GM21825 (cell line): ENCODE data around the gene BCAS3.

Source experiments
- ATAC-seq: cut with Tn5 transposase; IDR thresholded peaks from one replicate; pipeline ENCODE4 v1.9.1; 2021; ENCODE audit warnings: mild to moderate bottlenecking, moderate library complexity; ENCODE audit not compliant: unreplicated experiment

Gene BCAS3

DNA sequence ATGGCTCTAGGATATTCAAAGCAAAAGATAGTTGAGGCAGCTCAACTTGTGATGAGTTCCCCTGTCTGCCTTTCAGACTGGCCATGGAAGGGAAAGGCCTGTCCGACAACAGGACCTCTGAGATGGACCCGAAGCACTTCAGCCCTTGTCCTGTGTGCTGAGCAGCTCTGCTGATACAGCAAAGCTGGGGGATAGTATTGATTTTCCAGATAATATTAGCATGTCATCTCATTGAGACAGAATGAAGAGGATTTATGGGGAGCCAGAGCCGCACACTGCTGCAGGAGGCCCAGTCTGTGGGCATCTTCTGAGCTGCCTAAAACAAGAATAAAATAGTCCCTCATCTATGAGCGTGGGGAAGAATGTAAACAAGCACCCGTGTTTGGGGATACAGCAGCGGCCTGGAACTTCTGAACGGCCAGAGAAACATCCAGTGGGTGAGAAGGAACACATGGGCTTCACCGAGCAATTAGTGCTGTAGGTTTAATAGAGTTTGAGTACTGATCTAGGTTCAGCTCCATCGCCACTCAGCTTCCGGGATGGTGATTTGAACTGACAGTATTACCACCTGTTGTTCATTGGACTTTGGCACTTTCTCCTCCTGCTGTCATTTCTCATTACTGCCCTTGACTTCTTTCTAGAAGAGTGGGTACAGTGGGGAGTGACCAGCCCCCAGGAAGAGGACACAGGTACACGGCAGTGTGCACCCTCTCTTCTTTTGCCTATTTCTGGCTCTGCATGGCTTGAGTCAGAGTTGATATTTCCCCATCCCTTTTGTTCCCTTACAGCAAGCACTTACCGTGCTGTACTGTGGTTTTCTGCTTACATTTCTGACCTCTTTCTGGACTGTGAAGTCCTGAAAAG lies 625.5 kb downstream of the BCAS3 start:
- ATAC-seq = no peak

DNA sequence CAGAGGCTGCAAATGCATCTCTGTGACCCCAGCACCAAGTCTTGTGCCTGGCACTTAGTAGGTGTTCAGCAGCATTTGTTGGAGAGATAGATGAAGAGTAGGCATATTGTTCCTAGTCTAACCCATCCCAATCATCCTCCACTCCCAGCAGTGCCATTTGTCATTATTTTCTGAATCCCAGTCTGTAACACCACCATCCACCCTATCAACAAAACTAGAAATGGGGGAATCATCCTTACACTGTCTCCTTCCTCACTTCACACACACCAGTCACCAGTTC lies 626.1 kb downstream of the BCAS3 start:
- ATAC-seq = no peak

DNA sequence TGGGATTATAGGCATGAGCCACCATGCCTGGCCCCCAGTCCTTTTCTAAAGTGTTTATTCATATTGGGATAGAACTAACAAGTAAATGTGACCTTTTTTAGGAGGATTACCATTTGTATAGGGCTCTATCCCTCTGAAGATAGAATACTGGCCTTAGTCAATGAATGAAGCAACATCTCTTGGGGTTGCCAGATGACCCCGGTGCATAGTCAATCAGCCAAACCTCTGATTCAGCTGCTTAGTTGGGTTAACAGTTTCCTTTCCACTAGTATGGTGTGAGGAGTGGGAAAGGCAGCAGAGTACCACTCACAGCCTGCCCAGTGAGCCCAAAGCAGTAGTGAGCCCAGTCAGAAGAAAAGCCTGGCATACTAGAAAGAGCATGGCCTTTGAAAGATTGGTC lies 627.4 kb downstream of the BCAS3 start:
- no peak for ATAC-seq

DNA sequence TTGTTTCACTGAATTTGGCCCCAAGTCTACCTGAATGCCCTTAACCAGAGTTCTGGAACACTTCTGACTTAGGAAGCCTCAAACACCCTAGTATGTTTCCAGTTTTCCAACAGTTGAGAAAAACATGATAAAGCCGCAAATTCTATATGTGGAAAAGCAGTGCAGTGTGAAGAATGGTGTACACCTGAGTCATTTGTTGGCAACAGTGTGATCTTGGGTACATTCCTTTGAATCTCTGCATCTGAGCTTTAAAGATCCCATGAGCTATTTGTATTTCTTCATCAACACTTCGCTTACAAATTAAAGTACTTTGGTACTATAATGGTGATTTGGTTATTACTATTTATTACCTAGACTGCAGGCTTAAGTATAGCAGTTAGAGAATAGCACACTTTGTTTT lies 628.4 kb downstream of the BCAS3 start:
- no peak for ATAC-seq

DNA sequence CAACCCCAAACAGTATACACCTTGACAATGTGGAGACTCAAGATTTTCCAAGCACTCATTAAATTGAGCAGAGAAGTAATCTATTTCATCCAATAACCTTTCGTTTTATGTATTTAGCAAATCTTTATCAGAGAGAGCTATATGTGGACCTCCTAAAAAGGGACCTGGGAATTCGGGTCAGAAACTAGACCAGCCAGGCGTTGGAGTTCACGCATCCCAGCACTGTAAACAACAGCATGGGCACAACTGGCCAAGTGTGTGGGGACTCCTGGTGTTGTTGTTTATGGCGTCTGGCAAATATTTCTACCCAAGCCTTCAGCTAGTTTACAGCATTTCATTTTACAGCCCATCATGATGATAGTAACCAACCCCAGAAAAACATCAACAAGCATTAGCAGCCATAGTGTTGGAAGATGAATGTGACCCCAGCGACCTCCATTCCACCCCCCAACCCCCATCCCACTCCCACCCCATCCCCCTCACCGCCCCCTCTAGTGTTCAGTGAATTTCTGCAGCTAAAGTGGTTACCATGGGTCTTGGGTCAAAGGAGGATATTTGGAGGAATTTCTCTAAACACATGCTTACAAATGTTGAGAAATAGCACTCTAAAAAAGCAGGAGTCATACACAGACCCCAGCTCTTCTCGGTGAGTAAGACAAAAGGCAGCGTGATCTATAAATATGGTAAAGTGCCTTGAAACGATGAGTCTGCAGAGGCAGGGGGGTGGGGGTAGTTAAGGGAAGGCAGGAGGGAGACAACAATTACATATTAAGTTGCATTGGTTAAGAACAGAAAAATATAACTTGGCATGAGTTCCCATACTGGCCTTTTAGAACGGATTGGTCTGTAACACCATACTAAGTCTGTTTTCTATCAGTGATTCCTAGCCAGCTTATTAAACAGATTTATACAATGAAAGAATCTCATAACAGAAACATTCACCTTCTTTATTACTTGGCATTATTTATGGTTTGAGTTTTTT lies 630.5 kb downstream of the BCAS3 start:
- no peak for ATAC-seq

DNA sequence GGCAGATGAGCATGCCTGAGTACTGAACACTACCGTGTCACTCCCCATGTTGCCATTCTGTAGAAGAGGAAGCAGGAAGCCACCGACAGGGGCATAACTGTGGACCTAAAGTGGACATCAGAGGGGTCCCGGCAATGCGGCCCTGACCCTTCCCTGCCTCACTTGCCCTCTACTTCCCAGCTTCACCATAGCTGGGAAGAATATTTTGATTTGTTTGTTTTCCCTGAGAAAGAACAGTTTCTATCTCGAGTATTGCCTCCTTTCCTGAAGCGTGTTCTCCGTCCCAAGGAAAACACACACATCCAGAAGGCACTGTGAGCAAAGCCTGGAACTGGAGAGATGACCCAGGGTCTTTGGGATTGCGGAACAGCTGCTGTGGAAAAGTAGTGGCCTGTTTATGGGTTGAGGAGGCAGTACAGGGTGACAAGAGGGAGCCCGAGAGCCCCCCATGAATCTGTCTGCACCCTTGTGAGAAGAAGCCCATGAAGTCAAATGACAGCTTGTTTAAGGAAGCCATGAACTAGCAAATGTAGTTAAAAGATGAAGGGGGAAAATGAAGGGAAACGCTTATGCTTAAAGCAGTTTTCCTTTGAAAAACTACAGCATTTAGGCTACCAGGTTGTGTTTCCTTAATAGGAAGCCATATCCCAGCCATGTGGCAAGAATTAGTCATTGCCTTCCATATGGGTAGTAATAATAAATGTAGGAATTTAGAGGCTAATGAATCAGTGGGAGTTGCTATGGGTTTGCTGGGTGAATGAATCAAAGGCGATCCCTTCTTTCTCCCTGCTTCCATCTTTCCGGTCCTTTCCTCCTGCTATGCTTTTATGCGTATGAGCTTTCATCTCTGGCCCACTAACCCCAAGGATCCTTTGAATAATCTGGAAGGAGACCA lies 632.0 kb downstream of the BCAS3 start:
- no peak for ATAC-seq

DNA sequence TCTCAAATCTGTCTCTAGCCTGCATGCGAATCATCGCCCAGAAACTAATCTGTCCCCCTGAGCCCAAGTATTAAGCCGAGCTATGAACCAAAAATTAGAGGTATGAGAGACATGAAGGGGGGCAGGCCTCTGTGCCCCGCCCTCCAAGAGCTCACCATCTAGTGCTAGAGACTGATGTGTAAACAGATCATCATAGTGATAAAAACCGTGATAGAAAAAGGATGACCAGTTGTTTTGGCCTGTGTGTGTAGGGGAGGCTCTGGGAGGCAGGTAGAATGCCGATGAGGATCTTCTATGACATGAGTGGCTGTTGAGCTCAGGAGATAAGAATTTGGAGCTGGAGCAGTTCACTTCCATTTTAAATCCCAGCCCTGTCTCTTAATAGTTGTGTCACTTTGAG lies 632.9 kb downstream of the BCAS3 start:
- ATAC-seq = no peak

DNA sequence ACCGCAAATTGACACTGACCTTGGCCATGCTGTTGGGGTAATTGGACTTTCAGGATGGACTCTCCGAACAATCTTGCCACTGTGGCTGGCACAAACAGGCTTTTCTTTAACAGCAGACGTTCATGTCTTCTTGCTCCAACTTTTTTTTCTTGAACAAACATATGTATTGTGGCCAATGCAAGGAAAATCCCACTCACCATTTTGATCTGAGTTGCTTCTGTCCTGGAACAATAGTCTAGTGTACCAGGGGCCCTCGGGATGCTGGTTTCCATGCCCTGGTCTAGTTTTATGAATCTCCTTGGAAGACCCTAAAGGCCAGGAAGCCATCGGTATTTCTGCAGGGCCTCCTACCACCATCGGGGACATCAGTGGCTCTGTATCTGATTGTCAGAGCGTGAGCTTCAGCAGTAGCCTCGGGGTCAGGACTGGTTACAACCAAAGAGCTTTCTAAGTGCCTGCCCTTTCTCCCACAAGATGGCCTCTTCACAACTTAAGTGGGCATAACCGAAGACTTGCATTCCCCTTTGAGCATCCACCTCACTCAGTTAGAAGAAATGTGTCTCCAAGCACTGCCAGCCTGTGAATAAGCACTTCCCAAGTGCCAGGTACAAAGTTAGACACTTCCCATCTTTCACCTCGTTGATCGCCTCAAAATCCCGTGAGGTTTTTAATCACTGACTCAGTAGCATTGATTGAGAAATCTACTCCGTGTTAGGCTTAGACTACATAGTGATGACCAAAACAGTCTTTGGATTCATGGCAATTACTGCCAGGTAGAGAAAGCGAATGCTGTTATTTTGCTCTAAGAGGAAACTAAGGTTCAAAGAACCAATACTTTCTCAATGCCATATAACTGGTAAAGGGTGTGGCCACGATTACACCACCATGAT lies 635.0 kb downstream of the BCAS3 start:
- ATAC-seq = no peak

DNA sequence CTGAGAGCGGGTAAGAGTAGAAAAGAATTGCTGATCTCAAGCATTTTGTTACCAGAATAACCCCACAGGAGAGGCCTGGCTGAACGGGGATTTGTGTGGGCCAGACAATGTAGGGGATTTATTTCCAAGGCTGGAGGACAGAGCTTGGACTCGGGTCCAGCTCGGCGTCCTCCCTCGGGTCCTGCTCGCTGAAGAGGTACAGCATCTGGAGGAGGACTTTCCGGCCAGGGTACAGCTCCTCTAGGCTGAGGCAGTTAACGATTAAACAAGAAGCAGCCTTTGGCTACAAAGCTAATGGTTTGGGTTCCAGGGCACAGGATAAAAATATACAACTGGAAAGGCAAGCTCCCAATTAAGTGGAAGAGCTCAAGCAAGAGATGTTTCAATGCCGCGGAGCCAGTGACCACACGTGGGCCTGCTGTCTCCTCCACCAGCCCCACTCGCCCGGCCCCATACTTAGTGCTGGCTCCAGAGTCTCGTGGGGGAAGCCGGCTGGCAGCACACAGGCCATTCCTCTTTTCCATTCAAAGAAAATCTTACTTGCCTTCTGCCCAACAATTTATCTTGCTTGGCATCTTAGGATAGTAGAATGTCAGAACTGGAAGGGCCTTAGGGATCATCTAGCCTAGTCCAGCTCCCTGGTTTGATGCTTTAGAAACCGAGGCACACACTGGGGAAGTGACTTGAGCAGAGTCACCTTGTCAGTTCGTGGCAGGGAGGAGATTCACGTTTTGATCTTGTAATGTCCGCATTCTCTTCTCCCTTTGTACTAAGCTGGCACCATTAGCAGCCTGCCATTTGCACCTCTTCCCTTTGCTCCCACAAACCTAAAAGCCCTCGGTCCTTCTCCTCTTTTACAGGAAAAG lies 636.0 kb downstream of the BCAS3 start:
- no peak for ATAC-seq

DNA sequence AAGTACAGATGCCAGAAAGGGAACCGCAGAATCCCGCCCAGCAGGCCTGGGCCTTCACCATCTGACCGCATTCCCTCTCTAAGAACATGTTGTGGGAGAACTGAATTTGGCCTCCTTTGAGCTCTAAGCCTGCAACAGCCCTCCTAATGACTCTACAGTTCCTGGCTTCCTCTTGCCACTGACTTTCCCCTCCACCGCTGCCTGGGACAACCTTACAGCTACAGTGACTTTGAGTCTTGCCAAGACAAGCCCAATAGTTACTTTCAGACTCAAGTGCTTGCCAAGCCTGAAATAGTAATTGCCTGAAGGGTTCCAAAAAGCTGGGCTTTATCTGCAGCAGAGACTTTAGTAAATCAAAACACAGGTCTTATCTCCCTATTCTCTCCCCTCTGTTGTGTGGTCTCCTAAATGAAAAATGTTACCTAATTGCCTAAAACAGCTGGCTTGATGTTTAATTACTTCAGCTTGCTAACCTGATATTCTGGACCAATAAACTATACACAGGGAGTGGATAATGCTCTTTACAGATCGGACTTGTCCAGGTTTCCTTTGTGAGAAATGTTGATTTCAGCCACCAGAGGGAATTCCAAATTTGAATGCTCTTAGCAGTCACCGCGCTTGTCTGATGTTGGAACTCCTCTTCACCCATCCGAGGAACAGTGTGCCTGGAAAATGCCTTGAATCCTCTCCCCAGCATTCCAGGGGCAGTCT lies 636.9 kb downstream of the BCAS3 start:
- no peak for ATAC-seq

DNA sequence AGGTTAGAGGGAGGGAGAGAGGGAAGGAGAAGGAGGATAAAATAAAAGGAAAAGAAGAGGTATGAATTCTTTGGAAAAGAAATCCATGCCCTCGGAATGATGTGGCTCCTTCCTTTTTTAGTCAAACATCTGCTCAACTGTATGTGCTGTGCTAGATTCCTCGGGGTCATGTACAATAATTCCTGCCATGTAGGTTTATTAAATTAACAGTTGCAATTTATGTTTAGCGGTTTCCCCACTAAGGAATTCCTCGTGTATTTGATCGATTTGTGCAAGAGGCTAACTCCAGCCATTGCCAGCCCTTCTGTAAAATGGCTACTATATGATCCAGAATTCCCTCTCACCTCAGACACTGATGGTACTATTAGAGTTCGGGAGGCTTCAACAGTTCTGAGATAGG lies 639.0 kb downstream of the BCAS3 start:
- ATAC-seq = no peak

DNA sequence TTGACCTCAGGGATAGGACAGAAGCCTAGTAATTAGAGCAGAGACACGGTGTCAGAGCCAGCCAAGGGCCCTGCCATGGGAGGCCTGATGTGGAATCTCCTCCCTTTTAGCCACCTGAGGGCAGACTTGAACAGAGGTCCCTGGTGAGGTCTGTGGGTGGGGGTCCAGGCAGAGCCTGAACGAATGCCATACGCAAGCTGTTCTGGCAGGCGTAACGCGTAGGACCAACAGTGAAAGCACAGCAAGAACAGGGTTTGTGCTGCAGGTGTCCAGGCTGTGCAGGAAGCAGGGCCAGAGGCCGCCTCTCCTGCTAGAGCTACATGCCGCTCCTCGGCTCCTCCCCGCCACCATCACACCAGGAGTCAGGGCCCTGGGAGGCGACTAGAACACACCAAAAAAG lies 640.1 kb downstream of the BCAS3 start:
- ATAC-seq = no peak

DNA sequence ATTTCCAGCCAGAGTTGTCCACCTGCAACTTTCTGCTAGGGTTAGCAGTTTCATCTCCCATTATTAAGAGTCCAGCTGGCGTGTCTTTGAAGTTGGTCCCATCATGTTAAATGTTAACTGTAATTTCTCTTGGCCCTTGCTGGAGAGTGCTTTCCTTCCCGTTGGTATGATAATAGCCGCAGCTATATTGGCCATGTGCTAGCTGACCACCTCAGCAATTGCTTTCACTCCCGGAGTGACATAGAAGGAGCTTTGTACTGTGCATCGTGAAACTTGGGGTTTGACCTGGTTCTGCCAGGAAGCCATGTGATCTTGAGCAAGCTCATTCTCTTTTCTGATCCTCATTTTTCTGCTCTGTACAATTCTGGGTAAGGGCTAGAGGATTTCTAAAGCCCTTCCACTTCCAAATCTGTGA lies 641.0 kb downstream of the BCAS3 start:
- no peak for ATAC-seq

DNA sequence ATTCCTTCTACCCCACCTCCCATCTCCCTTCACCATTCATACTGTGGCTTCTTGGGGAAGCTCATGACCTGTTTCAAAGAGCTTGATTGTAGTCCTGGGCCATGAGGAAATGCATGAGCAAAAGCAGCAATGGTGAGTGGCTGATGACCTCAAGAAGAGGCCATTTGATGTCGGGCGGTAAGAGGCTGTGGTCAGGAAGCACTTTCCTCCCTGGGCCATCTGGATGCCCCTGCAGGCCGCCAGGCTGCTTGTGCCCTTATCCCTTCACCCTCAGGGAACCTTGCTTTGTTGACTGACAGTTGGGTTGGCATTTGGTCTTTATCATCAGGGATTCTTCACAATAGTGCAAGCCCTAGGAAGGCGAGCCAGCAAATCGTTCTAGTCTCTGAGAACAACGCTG lies 643.7 kb downstream of the BCAS3 start:
- ATAC-seq = no peak

DNA sequence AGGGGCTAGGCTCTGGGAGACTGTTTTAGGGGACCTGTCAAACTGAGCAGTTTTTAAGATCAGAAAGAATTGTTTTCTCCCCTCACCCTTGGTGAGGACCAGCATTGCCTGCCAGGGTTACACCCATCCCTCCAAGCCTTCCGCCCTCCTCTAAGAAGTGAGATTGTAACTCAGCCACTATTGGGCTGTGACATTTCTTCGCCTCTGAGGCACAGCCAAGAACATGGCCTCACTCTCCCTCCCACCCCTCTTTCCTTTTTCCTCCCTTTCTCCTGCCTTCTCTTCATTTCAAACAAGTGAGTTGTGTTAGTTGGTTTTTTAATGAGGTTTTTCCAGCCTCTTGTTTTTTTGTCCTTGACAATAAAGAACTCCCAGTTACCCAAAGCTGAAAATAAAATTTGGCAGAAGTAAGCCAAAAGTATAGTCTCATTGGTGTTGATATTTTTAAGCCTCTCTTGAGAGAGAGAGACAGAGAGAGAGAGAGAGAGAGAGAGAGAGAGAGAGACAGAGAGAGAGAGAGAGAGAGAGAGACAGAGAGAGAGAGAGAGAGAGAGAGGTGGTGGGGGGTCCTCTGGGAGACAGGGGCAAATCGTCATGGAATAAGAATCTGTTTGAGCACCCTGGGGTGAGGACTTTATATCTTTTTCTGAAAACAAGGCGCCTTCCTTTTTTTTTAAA lies 644.8 kb downstream of the BCAS3 start:
- ATAC-seq = no peak

DNA sequence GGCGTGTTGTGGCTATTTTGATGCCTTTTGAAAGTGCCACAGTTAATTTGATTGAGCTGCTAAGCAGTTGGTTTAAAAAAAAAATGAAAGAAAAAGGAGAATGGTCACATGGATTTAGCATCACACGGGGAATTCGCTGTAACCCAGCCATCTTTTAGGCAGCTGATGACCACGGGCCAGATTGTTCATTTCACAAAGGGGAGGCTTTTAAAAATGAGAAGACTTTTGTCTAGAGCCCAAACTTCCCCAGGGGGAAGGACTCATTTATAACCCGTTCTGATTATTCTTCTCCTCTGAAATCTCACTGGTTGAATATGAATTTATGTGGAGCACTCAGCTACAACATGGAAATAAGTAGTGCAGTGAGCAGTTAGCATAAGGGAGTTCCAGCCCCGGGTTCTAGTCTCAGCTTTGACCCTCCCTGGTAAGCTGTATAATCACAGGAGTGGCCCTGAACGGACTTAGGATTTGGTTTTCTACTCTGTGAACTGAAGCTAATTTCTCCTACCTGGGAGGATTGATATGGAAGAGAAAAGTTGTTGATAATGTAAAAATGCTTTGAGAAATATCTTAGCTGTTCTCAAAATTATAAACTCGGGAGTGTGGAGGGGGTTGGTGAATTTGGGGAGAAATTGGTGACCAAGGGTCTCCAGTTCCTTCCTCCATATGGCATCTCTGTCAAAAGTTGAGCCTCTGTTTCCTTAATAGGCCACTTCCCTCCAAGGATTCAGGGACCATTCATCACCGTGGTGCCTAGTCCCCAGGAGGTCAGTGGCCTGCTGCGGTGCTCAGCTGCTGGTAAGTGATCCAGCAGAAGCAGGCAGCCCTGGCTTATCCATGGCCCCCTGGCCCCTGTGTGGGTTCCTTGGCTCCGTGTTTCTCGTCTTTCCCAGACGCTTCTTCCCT lies 645.6 kb downstream of the BCAS3 start:
- ATAC-seq = no peak
